GM12874 (cell line): ENCODE measurements around the gene ZC4H2.

Experiments used
- CTCF ChIP-seq: IDR thresholded peaks from 2 replicates; pipeline ENCODE4 v1.5.1; 2011; ENCODE audit warnings: low read depth, mild to moderate bottlenecking, control low read depth, low read length, moderate library complexity; ENCODE audit not compliant: insufficient read depth

The ZC4H2 gene

GRCh38 chrX:64867217-64867616, 109.0 kb downstream of the ZC4H2 start:
- TF ChIP-seq CTCF = no peak
